ENCODE measurements around the gene RAPGEF3. TPM values are rescaled to one million over a fixed set of nuclear protein-coding genes. Genes with fewer than 3 reads are reported as not detected.

Gene RAPGEF3
- total RNA-seq, 1 donor from 2014 or later = 0.58 TPM

GRCh38 chr12:47709237-47709636 lies 49.4 kb downstream of the RAPGEF3 start:
- H3K79me2 ChIP-seq (ENCODE audit: low read depth) = peaks cover 20% of the 10 kb centered on the region
- TF ChIP-seq EZH2phosphoT487 (IDR thresholded peaks at IDR 0.05) (no peak), EZH2 (IDR thresholded peaks at IDR 0.05) (no peak), CTCF (IDR thresholded peaks at IDR 0.05) (no peak)
- H3K4me1 Mint-ChIP-seq = peaks cover 15% of the 10 kb centered on the region
- H3K27ac ChIP-seq = no peak overlapping the region
- no peaks in the 10 kb centered on the region for H4K20me1 ChIP-seq (ENCODE audit: low read depth)
- no peak overlapping the region for H3K27ac Mint-ChIP-seq
- H3K36me3 Mint-ChIP-seq = no peaks in the 10 kb centered on the region
- no peak overlapping the region for H3K4me3 ChIP-seq
- H2AFZ ChIP-seq (replicated peaks) = no peak overlapping the region
- H3K27me3 ChIP-seq = no peaks in the 10 kb centered on the region
- H3K4me2 ChIP-seq = no peak overlapping the region
- DNase-seq (ENCODE audit: low spot score) = no peak
- H3K36me3 ChIP-seq = no peaks in the 10 kb centered on the region
- no peak overlapping the region for H3K4me3 Mint-ChIP-seq
- no peaks in the 10 kb centered on the region for H3K27me3 Mint-ChIP-seq (ENCODE audit: insufficient read depth, low read depth)
- H3K4me1 ChIP-seq = peaks cover 4% of the 10 kb centered on the region
- no peaks in the 10 kb centered on the region for H3K9me3 Mint-ChIP-seq
- H3F3A ChIP-seq (ENCODE audit: low read depth) = peaks cover 4% of the 10 kb centered on the region
- H3K9me3 ChIP-seq (ENCODE audit: low read depth) = no peaks in the 10 kb centered on the region
- no peak overlapping the region for H3K9ac ChIP-seq

GRCh38 chr12:47707905-47708543 lies 50.7 kb downstream of the RAPGEF3 start:
- H3K9ac ChIP-seq = no peak overlapping the region
- H3K4me3 ChIP-seq = no peak overlapping the region
- no peaks in the 10 kb centered on the region for H3K9me3 ChIP-seq (ENCODE audit: low read depth)
- TF ChIP-seq CTCF (IDR thresholded peaks at IDR 0.05) = no peak
- no peak for TF ChIP-seq EZH2 (IDR thresholded peaks at IDR 0.05)
- no peak for TF ChIP-seq EZH2phosphoT487 (IDR thresholded peaks at IDR 0.05)
- Mint-ChIP-seq H3K27ac (no peak overlapping the region), H3K4me1 (peaks cover 24% of the 10 kb centered on the region), H3K4me3 (no peak overlapping the region), H3K36me3 (no peaks in the 10 kb centered on the region), H3K27me3 (ENCODE audit: insufficient read depth, low read depth) (no peaks in the 10 kb centered on the region), H3K9me3 (no peaks in the 10 kb centered on the region)
- no peaks in the 10 kb centered on the region for H3K36me3 ChIP-seq
- H2AFZ ChIP-seq (replicated peaks) = no peak overlapping the region
- H4K20me1 ChIP-seq (ENCODE audit: low read depth) = no peaks in the 10 kb centered on the region
- no peaks in the 10 kb centered on the region for H3K27me3 ChIP-seq
- peaks cover 4% of the 10 kb centered on the region for H3K4me1 ChIP-seq
- peaks cover 4% of the 10 kb centered on the region for H3F3A ChIP-seq (ENCODE audit: low read depth)
- no peak overlapping the region for H3K4me2 ChIP-seq
- H3K27ac ChIP-seq = no peak overlapping the region
- DNase-seq (ENCODE audit: low spot score) = no peak
- H3K79me2 ChIP-seq (ENCODE audit: low read depth) = peaks cover 32% of the 10 kb centered on the region

- Histone ChIP-seq H3K9ac (no peak overlapping the region), H3K27me3 (no peaks in the 10 kb centered on the region), H3K4me3 (no peak overlapping the region), H3K4me2 (no peak overlapping the region), H2AFZ (replicated peaks) (no peak overlapping the region), H3K4me1 (peaks cover 4% of the 10 kb centered on the region), H4K20me1 (ENCODE audit: low read depth) (no peaks in the 10 kb centered on the region), H3F3A (ENCODE audit: low read depth) (peaks cover 4% of the 10 kb centered on the region), H3K79me2 (ENCODE audit: low read depth) (peaks cover 38% of the 10 kb centered on the region), H3K36me3 (no peaks in the 10 kb centered on the region), H3K27ac (no peak overlapping the region), H3K9me3 (ENCODE audit: low read depth) (no peaks in the 10 kb centered on the region)
- Mint-ChIP-seq H3K36me3 (peaks cover 2% of the 10 kb centered on the region), H3K27me3 (ENCODE audit: insufficient read depth, low read depth) (no peaks in the 10 kb centered on the region), H3K4me3 (no peak overlapping the region), H3K27ac (no peak overlapping the region), H3K4me1 (peaks cover 24% of the 10 kb centered on the region), H3K9me3 (no peaks in the 10 kb centered on the region)
- no peak for TF ChIP-seq CTCF (IDR thresholded peaks at IDR 0.05)
- no peak for TF ChIP-seq EZH2 (IDR thresholded peaks at IDR 0.05)
- TF ChIP-seq EZH2phosphoT487 (IDR thresholded peaks at IDR 0.05) = no peak
- DNase-seq (ENCODE audit: low spot score) = no peak
These were observed 51.3 kb downstream of the RAPGEF3 start for GRCh38 chr12:47707355-47707754.
